ENCODE measurements around the gene CDK10. TPM values are rescaled to one million over a fixed set of nuclear protein-coding genes. Genes with fewer than 3 reads are reported as not detected.
"Not testable (repeated sequence)": the region's sequence is repeated elsewhere in the genome, so short reads cannot be mapped to it uniquely, and the experiment has no call there.

Gene CDK10
- polyA plus RNA-seq, 1 donor from 2014 or later: 126 TPM

DNA sequence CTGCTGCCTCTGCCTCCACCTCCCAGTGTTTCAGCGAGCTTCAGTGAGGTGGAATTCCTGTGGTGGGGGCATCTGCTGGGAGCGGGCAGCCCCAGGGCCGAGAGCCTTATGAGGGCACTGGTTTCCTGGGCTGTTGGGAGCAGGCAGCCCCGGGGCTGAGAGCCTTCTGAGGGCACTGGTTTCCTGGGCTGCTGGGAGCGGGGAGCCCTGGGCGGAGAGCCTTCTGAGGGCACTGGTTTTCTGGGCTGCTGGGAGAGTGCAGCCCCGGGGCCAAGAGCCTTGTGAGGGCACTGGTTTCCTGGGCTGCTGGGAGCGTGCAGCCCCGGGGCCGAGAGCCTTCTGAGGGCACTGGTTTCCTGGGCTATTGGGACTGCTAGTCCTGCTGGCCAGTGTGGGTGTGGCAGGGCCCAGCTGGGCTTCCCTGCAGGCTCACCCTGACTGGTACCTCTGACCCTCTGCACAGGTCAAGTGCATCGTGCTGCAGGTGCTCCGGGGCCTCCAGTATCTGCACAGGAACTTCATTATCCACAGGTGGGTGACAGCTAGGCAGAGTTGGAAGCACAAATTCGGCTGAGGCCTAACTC lies 5.6 kb downstream of the CDK10 start:
- H3K4me3 ChIP-seq (ENCODE audit: low read length): no peak overlapping the region
- no peak overlapping the region for H2AFZ ChIP-seq (ENCODE audit: low read depth, low read length)
- no peak overlapping the region for H3K27ac ChIP-seq (ENCODE audit: low read length)
- H3K9me3 ChIP-seq (ENCODE audit: low read length): no peaks in the 10 kb centered on the region
- no peaks in the 10 kb centered on the region for H3K79me2 ChIP-seq (replicated peaks; ENCODE audit: insufficient read depth, low read length)
- H4K20me1 ChIP-seq (ENCODE audit: insufficient read depth): no peaks in the 10 kb centered on the region
- no peak for TF ChIP-seq EZH2 (IDR thresholded peaks at IDR 0.05; ENCODE audit: borderline replicate concordance, insufficient read depth, low read length, poor library complexity, severe bottlenecking)
- H3K36me3 ChIP-seq (ENCODE audit: insufficient read depth, low read length): no peaks in the 10 kb centered on the region
- no peak overlapping the region for H3K9ac ChIP-seq (ENCODE audit: low read length)
- H3K27me3 ChIP-seq (ENCODE audit: insufficient read depth, low read depth, low read length): no peaks in the 10 kb centered on the region
- H3K9me2 ChIP-seq (ENCODE audit: insufficient read depth, low read length): no peaks in the 10 kb centered on the region
- no peaks in the 10 kb centered on the region for H3F3A ChIP-seq (ENCODE audit: insufficient read depth, low read length, poor library complexity, severe bottlenecking)
- H3K4me2 ChIP-seq (ENCODE audit: low read length): no peak overlapping the region

- peak; percentile 10 for TF ChIP-seq POLR2AphosphoS5 (IDR thresholded peaks at IDR 0.05)
- no peak for TF ChIP-seq EP300 (conservative IDR thresholded peaks at IDR 0.05; ENCODE audit: poor library complexity, severe bottlenecking)
- Histone ChIP-seq H3F3A (ENCODE audit: insufficient read depth, low read length, poor library complexity, severe bottlenecking) (no peaks in the 10 kb centered on the region), H3K9me2 (ENCODE audit: insufficient read depth, low read length) (no peaks in the 10 kb centered on the region), H3K27ac (ENCODE audit: low read length) (no peak overlapping the region), H3K9me3 (ENCODE audit: low read length) (no peaks in the 10 kb centered on the region), H3K79me2 (replicated peaks; ENCODE audit: insufficient read depth, low read length) (no peaks in the 10 kb centered on the region), H3K4me2 (ENCODE audit: low read length) (no peak overlapping the region), H2AFZ (ENCODE audit: low read depth, low read length) (no peak overlapping the region), H4K20me1 (ENCODE audit: insufficient read depth) (no peaks in the 10 kb centered on the region), H3K36me3 (ENCODE audit: insufficient read depth, low read length) (no peaks in the 10 kb centered on the region), H3K27me3 (ENCODE audit: insufficient read depth, low read depth, low read length) (no peaks in the 10 kb centered on the region), H3K4me3 (ENCODE audit: low read length) (no peak overlapping the region), H3K9ac (ENCODE audit: low read length) (no peak overlapping the region)
Observed at GRCh38 chr16:89693289-89693731, 6.8 kb downstream of the CDK10 start.

DNA sequence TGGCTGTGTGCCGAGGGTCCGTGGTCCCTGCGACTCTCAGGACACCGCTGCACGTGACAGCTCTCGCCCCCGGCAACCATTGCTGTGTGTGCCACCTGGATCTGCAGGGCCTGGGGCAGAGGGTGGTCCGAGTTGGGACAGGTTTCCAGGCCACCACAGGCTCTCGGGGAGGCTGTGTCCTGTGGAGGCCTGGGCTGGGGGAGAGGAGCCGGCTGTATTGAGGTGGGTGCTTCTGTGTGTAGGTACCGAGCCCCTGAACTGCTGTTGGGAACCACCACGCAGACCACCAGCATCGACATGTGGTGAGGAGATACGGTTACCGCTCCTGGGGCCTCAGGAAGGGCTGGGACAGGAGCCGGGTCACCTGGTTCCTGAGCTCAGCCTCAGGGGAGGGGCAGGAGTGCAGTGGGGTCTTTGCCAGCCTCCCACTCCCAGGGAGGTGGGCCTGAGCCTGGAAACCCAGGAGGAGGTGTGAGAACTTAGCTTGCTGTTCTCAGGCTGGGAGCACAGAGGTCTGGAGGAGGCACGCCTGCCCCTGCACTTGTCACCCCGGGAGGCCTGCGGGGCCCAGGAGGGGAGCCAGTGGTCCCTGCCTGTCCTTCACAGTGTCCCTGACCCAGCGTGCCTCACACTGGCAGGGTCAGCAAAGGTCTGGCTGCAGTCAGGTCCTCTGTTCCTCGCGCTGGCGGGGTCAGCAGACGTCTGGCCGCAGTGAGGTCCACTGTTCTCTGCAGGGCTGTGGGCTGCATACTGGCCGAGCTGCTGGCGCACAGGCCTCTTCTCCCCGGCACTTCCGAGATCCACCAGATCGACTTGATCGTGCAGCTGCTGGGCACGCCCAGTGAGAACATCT lies 7.7 kb downstream of the CDK10 start:
- H3K9me2 ChIP-seq (ENCODE audit: insufficient read depth, low read length): no peaks in the 10 kb centered on the region
- H3K9ac ChIP-seq (ENCODE audit: low read length): no peak overlapping the region
- H4K20me1 ChIP-seq (ENCODE audit: insufficient read depth): no peaks in the 10 kb centered on the region
- H3F3A ChIP-seq (ENCODE audit: insufficient read depth, low read length, poor library complexity, severe bottlenecking): no peaks in the 10 kb centered on the region
- no peaks in the 10 kb centered on the region for H3K27me3 ChIP-seq (ENCODE audit: insufficient read depth, low read depth, low read length)
- no peak overlapping the region for H3K27ac ChIP-seq (ENCODE audit: low read length)
- no peak overlapping the region for H3K4me2 ChIP-seq (ENCODE audit: low read length)
- H2AFZ ChIP-seq (ENCODE audit: low read depth, low read length): no peak overlapping the region
- H3K4me3 ChIP-seq (ENCODE audit: low read length): no peak overlapping the region
- no peaks in the 10 kb centered on the region for H3K9me3 ChIP-seq (ENCODE audit: low read length)
- H3K79me2 ChIP-seq (replicated peaks; ENCODE audit: insufficient read depth, low read length): no peaks in the 10 kb centered on the region
- H3K36me3 ChIP-seq (ENCODE audit: insufficient read depth, low read length): no peaks in the 10 kb centered on the region
- TF ChIP-seq SMC3 (conservative IDR thresholded peaks at IDR 0.05; ENCODE audit: poor library complexity): no peak

- H3K79me2 ChIP-seq (replicated peaks; ENCODE audit: insufficient read depth, low read length); H4K20me1 ChIP-seq (ENCODE audit: insufficient read depth); H3K4me2 ChIP-seq (ENCODE audit: low read length); H3K4me3 ChIP-seq (ENCODE audit: low read length); H3K36me3 ChIP-seq (ENCODE audit: insufficient read depth, low read length); H3F3A ChIP-seq (ENCODE audit: insufficient read depth, low read length, poor library complexity, severe bottlenecking); H3K9me3 ChIP-seq (ENCODE audit: low read length); H2AFZ ChIP-seq (ENCODE audit: low read depth, low read length); H3K27me3 ChIP-seq (ENCODE audit: insufficient read depth, low read depth, low read length); H3K9me2 ChIP-seq (ENCODE audit: insufficient read depth, low read length); H3K9ac ChIP-seq (ENCODE audit: low read length); H3K27ac ChIP-seq (ENCODE audit: low read length): not testable (repeated sequence)
Observed at GRCh38 chr16:89694784-89695085, 8.2 kb downstream of the CDK10 start.

Data from neural cell (in vitro differentiated cells).